Activated CD4-positive, alpha-beta T cell treated with anti-CD3 and anti-CD28 coated beads for 48 hours (primary cell): ENCODE results near the gene ACBD4.

Experiments
- DNase-seq: peaks from one replicate; pipeline ENCODE4 v3.0.0-alpha.2; 2020

Gene ACBD4

DNA sequence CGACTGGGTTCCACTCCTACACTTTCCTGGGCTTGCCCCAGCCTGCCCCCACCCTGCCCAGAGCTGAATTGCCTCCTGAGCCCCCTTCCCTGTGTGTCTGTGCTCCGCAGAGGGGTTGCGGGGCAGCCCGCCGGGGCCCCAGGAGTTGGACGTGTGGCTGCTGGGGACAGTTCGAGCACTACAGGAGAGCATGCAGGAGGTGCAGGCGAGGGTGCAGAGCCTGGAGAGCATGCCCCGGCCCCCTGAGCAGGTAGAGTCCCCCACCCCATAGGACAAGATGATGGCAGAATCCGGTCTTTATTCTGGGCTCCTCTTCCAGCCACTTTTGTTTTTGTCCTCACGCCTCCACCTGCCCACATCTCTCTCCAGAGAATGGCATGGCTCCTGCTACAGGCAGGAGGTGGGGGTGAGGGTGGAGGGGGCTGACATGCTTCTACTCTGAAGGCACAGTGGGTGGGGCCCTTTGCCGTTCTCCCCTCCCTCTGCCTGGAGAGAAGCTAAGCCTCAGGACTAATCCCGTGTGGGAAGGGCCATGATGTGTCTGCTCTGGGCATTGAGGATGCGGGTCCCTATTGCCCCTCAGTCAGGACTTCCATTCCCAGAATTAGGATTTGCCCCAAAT is 3.5 kb downstream of the ACBD4 start:
- no peak for DNase-seq

DNA sequence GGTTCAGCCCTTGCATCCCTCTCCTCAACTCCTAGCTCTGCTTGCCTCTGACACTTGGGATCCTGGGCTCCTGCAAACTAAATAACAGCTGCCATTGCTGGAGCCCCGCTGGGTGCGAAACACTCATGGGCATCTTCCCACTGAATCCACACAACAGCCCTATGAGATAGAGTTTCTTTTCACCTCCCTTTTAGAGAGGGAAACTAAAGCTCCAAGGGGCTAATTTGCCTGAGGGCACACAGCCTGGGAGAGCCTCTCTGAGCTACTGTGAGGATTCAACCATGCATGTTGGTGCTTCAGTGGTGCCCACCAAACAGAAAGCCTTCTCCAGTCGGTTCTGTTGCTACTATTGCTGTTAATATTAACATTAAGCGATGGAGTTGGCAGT is 4.0 kb downstream of the ACBD4 start:
- no peak for DNase-seq

GRCh38 chr17:45143094-45143670 is 7.7 kb downstream of the ACBD4 start:
- no peak for DNase-seq

DNA sequence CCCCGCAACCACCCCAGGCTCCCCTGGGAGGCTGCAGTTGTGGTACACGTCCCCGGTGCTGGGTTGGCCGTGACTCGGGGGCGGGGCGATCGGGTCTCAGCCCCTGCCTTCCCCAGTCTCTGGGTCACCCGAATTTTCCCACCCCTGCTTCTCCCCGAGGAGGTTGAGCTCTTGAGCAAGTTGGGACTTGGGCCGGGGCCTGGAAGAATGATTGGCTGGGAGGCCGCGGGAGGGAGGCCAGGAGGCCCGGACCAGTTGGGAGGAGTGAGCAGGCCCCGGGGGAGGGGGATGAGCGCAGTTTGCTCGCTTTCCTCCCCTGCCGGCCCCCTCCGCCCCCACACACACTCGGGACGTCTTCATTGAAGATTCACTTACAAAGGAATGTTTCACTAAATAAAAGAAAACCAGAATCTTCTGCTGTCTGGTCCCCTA is 8.3 kb downstream of the ACBD4 start:
- DNase-seq = peak; percentile 43

DNA sequence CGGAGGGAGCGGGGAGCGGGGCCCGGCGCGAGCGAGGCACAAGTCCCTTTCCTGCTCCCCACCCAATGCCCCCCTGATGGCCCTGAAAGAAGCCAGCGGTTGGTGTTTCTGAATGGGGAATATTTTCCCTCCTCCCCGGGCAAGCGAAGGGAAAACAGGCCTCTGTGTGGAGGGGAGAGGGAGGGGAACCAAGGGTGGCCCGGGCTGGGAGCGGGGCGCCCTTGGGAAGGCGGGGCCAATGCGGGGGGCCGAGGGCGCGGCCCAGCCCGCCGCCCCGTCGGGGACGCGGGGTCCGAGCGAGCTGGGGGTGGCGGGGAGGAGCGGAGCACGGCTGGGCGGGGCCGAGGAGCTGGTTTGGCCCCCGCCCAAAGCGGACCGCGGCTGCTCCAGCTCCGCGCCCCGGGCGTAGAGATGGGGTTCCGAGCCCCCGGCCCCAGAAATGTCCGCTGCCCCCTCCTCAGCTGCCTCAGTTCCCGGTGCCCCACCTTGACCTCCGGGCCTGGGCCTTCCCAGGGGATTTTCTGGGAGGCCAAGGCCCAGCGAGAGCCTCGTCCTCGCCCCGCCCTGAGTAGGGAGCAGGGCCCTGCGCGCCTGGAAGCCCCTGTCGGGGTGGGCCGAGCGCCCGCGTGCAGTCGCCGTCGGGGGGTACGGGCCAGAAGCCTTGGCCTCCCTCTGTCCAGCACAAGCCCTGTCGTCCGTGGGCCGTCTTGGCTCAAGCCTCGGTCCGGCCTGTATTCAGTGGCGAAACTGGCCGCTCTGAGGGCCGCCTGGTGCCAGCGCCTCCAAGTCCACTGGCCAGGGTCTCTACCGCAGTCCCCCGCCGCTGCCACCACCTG is 8.9 kb downstream of the ACBD4 start:
- DNase-seq = peak; percentile 28

GRCh38 chr17:45145035-45145389 is 9.5 kb downstream of the ACBD4 start:
- DNase-seq = no peak

DNA sequence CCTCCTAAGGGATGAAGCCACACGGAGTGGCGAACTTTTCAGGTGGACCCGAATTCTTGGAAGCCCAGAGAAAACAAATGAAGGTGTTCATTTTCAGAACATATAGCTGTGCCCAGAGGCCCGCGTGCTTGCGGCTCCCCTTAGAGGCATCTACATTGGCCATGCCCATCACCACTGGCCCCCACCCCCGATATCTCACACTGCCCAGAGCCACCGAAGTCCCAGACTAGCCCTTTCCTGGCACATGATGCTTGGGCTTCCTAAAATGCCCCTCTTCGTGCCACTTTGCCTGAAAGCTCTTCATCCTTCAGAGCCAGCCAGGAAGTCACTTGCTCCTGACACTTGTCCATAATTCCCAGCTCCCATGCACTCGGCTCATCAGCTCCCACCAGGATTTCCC is 10.7 kb downstream of the ACBD4 start:
- DNase-seq = no peak

GRCh38 chr17:45146592-45146889 is 11.1 kb downstream of the ACBD4 start:
- no peak for DNase-seq

DNA sequence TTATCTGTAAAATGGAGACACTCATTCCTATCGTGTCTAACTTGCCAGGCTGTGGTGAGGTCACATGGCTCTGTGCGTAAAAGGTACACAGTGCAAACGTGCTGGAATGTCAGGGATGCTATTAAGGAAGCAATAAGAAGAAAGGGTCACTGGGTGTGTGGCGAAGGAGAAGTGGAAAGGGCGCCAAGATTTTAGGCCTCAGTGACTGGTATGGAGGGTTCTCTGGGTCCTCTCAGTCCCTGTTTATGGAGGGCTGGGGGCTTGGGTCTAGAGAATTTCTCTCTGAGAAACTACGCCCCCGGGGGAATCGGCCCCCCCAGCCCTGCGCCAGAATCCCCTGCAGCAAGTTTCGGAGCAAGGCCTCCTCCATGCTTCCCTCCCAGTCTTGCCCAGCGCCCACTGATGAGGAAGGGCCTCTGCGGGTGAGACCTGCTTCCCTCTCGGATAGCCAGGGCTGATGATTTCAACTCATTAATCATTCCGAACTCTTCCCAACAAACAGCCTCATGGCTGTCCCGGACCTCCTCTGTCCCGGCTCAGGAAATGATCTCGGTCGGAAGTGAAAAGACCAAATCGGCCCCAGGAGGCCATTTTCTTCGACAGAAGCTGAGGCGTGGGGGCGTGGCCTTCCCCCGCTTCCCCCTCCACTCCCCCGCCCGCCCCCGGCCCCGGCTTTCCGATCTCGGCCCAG is 11.5 kb downstream of the ACBD4 start:
- DNase-seq = no peak

DNA sequence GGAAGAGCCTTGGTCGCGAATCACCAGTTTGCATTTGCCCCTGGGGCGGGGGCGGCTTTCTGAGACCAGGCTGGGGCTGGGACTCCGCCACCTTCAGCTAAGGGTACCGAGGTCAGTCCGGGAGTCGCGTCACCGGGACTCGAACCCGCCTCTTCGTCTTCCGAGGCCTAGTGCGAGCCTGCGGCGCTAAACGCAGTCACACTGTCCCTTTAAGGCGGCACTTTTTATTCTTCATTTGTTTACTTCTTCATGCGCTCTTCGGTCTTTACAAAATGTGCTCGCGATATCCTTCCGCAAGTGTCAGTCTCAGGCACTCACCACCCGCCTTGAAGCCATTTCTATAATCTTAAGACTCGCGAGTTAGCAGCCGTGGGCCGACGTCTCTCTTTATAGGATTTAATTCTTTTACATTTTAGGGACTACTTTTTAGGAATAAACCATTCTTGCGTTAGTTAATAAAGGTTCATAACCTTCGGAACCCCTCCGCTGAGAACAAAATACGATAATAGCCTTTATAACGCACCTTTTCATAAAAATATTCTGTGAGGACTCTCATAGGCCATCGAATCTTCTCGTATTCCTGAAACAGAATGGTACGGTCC is 12.2 kb downstream of the ACBD4 start:
- DNase-seq = peak; percentile 89

DNA sequence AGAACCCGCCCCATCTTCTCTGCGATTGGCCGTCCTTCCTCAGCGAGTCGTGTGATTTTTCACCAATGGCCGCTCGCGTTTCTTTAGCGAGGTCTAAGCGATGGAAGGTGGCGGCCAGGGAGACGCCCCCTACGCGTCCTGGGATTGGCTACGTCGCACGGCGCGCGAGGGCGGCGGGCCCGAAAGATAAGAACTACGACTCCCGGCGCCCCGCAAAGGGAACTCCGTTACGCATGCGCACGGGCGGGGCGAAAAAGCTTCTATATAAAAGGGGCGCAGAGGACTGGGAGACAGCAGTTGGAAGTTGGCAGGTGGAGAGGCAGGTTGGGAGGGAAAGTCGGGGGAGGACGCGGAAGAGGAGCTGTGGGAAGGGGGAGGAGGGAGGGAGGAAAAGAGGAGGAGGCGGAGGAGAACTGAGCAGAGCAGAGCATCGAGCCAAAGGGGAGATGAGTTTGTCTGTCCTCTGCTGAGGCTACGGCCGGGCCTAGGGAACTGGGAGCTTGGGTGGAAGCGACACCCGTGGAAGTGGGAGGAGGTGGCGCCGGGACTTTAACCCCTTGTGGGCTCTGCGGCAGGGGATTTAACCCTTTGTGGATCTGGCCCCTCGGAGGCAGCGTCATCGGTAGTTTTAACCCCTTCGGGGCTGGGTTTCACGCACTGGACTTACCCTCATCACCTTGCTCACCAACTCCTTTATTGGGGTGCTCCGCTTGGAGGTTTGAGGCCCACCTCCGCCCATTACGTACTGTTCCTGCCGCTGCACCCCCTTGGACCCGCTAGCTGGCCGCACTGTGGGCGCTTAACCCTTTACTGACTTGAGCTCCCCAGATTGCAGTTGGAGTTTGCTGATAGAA is 12.9 kb downstream of the ACBD4 start, which contains the start of gene HEXIM1:
HEXIM1 (plus strand) TSS at position 293 of the 854 bp plus-strand sequence. CDS start 716 bp downstream, outside the sequence.
- DNase-seq = peak; percentile 99

GRCh38 chr17:45149037-45149668 is 13.7 kb downstream of the ACBD4 start:
- peak; percentile 82 for DNase-seq

- peak; percentile 60 for DNase-seq
These were observed 14.5 kb downstream of the ACBD4 start for GRCh38 chr17:45149669-45150664.

GRCh38 chr17:45150911-45151809 is 15.7 kb downstream of the ACBD4 start:
- DNase-seq = no peak

DNA sequence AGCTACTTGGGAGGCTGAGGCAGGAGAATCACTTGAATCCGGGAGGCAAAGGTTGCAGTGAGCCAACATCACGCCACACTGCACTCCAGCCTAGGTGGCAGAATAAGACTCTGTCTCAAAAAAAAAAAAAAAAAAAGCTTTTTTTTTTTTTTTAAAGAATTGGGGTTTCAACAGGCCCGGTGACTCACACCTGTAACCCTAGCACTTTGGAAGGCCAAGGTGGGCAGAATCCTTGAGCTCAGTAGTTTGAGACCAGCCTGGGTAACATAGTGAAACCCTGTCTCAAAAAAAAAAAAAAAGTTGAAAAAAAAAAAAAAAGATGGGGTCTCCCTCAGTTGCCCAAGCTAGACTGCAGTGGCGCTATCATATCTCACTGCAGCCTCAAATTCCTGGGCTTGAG is 19.5 kb downstream of the ACBD4 start:
- DNase-seq = no peak

GRCh38 chr17:45155483-45155882 is 20.0 kb downstream of the ACBD4 start:
- no peak for DNase-seq

DNA sequence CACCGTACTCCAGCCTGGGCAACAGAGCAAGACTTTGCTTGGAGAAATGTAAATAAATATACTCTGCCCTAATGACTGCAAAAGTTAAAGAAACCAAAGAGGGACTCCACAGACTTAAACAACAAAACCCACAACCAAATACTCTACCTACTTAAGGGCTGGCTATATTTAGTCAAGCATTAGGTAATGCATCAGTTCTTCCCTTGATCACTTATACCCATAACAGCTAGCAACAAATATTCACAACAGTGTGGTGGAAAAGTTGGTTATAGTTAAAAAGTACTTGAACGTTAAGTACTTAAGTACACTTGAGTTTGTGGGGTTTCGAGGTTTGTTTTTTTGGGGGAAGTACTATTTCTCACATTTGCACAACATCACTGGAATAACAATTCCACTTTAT is 20.8 kb downstream of the ACBD4 start:
- DNase-seq = no peak

- DNase-seq = peak; percentile 62
These were observed 25.2 kb downstream of the ACBD4 start for GRCh38 chr17:45160447-45161287.
